HUES48 (cell line): ENCODE results near the gene FOXK1.

Source experiments
- H3K27ac ChIP-seq: one replicate; pipeline ENCODE4 v1.7.0; 2013; ENCODE audit warnings: low read depth, low read length, inconsistent platforms
- H3K27me3 ChIP-seq: 2 replicates; pipeline ENCODE4 v1.6.1; 2013; ENCODE audit warnings: mild to moderate bottlenecking, low read length; ENCODE audit not compliant: control insufficient read depth, insufficient read depth
- H3K36me3 ChIP-seq: 2 replicates; pipeline ENCODE4 v1.6.1; 2013; ENCODE audit warnings: low read length; ENCODE audit not compliant: control insufficient read depth, insufficient read depth
- H3K4me1 ChIP-seq: 2 replicates; pipeline ENCODE4 v1.6.1; 2013; ENCODE audit warnings: mild to moderate bottlenecking, low read length; ENCODE audit not compliant: control insufficient read depth, insufficient read depth
- H3K4me3 ChIP-seq: 2 replicates; pipeline ENCODE4 v1.5.1; 2013; ENCODE audit warnings: mild to moderate bottlenecking, low read depth, low read length
- H3K9ac ChIP-seq: 2 replicates; pipeline ENCODE4 v1.6.1; 2013; ENCODE audit warnings: mild to moderate bottlenecking, low read depth, low read length, moderate library complexity
- H3K9me3 ChIP-seq: 2 replicates; pipeline ENCODE4 v1.6.1; 2013; ENCODE audit warnings: low read length; ENCODE audit not compliant: control insufficient read depth, insufficient read depth

Gene FOXK1

DNA sequence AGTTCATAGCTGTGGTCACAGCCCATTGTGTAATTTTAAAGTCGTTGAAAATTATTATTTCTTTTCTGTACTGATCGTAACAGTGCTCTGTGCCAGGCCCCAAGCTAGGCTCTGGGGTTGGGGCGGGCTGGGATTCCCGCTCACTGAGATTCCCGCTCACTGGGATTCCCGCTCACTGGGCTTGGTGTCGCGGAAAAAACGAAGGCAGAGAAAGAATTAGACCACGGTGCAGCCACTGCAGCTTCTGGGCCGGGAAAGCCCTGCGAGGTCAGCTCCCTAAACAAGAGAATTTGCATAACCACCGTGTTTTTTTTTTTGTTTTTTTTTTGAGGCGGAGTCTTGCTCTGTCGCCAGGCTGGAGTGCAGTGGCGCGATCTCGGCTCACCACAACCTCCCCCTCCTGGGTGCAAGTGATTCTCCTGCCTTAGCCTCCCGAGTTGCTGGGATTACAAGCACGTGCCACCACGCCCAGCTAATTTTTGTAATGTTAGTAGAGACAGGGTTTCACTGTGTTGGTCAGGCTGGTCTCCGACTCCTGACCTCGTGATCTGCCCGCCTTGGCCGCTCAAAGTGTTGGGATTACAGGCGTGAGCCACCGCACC lies 31.2 kb downstream of the FOXK1 start:
- Histone ChIP-seq H3K9ac (no peak overlapping the region), H3K27me3 (peaks cover 59% of the 10 kb centered on the region), H3K9me3 (no peaks in the 10 kb centered on the region), H3K36me3 (no peaks in the 10 kb centered on the region), H3K4me3 (no peak overlapping the region), H3K27ac (no peak overlapping the region), H3K4me1 (peaks cover 4% of the 10 kb centered on the region)

DNA sequence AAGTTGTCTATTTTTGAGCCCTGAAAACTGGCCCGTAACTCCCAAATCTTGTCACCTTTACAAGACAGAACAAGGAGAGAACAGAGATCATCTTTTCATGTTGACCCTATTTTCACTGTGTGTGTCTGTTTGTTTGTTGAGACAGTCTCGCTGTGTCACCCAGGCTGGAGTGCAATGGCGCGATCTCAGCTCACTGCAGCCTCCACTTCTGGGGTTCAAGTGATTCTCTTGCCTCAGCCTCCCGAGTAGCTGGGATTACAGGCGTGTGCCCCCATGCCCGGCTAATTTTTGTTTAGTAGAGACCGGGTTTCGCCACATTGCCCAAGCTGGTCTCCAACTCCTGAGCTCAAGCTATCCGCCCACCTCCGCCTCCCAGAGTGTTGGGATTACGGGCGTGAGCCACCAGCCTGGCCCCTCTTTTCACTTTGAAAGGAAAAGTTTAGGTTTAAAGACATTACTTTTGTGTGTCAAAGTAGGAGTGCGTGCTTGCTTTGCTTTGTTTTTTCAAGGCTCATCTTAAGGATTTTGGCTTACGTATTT lies 32.1 kb downstream of the FOXK1 start:
- Histone ChIP-seq H3K9ac (no peak overlapping the region), H3K36me3 (no peaks in the 10 kb centered on the region), H3K27ac (no peak overlapping the region), H3K4me1 (no peaks in the 10 kb centered on the region), H3K4me3 (no peak overlapping the region), H3K9me3 (no peaks in the 10 kb centered on the region), H3K27me3 (peaks cover 50% of the 10 kb centered on the region)

DNA sequence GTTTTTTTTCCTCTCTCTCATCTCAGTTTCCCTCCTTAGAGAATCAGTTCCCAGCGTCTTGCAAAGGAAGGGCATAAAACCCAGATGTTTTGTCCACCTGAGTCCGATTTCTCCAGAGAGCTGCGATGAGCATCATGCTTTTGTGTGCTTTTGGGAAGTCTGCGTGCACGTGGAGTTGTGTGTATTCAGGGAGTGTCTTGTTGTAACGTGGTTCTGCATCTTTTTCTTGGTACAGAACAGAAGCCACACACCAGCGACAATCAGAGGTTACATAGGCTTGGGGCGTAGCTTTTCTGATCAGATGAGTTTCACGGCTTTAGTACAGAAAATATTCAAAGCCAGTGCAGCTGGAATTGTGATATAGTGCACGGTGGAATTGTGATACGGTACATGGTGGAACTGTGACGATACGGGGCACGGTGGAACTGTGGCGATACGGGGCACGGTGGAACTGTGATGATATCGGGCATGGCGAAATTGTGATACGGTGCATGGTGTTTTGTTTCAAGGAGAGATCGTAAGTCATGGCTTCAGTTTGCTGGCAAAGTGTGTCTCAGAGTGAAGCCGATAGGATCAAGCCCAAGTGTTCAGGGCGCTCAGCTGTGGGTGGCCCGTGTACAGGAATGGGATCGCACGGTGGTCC lies 32.8 kb downstream of the FOXK1 start:
- Histone ChIP-seq H3K36me3 (no peaks in the 10 kb centered on the region), H3K27me3 (peaks cover 43% of the 10 kb centered on the region), H3K4me1 (no peaks in the 10 kb centered on the region), H3K9ac (no peak overlapping the region), H3K4me3 (no peak overlapping the region), H3K9me3 (no peaks in the 10 kb centered on the region), H3K27ac (no peak overlapping the region)

DNA sequence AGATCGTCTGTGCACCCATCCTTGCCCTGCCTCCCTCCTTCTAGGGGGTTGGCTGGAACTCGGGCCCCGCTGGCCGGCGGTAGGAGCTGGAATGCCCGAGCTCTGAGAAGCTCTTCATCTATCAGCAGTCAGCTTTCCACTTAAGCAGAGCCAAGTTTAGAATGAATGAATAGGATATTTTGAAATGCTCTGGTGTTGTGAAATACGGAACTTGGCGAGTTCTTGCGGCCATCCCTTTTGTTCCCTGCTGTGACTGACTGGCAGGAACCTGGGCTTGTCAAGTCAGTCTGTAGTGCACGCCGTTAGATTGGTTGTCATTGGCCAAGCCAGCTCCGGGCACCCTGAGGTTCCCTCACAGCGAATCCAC lies 33.3 kb downstream of the FOXK1 start:
- Histone ChIP-seq H3K4me3 (no peak overlapping the region), H3K9me3 (no peaks in the 10 kb centered on the region), H3K27me3 (peaks cover 38% of the 10 kb centered on the region), H3K9ac (no peak overlapping the region), H3K4me1 (no peaks in the 10 kb centered on the region), H3K36me3 (no peaks in the 10 kb centered on the region), H3K27ac (no peak overlapping the region)

DNA sequence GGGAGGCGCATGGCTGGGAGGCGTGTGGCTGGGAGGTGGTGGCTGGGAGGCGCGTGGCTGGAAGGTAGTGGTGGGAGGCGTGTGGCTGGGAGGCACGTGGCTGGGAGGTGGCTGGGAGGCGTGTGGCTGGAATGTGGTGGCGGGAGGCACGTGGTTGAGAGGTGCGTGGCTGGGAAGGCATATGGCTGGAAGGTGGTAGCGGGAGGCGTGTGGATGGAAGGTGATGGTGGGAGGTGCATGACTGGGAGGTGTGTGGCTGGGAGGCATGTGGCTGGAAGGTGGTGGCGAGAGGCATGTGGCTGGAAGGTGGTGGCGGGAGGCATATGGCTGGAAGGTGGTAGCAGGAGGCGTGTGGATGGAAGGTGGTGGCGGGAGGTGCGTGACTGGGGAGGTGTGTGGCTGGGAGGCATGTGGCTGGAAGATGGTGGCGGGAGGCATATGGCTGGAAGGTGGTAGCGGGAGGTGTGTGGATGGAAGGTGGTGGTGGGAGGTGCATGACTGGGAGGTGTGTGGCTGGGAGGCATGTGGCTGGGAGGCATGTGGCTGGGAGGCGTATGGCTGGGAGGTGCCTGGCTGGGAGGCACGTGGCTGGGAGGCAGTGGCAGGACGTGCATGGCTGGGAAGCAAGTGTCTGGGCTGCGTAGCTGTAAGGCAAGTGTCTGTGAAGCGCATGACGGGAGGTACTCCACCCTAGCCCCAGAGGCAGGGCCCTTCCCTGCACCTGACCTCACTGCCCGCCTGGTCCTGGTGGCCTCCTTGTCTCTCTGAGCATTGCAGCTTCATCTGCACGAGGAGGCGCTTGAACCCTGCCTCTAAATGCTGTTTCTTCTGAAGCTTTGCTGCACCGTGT lies 35.1 kb downstream of the FOXK1 start:
- H3K4me1 ChIP-seq = no peaks in the 10 kb centered on the region
- H3K9ac ChIP-seq = no peak overlapping the region
- no peak overlapping the region for H3K4me3 ChIP-seq
- H3K36me3 ChIP-seq = no peaks in the 10 kb centered on the region
- H3K27ac ChIP-seq = no peak overlapping the region
- H3K27me3 ChIP-seq = peaks cover 21% of the 10 kb centered on the region
- no peaks in the 10 kb centered on the region for H3K9me3 ChIP-seq

DNA sequence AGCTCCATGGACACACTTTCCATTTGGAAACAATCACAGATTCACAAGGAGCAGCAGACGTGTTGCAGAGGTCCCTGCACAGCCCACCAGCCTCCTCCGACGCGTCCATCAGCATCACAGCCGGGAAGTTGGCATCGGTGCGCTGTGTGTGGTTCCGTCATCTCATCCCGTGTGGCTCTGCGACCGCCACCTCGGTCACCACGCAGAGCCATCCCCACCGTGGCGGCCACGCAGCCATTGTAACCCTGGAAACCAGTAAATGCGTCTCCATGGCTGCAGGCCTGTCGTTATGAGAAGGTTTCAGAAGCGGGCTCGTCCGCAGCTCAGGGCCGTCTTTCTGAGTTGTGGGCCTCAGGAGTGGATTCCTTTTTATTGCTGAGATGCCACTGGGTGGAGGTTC lies 36.0 kb downstream of the FOXK1 start:
- no peaks in the 10 kb centered on the region for H3K9me3 ChIP-seq
- H3K27me3 ChIP-seq = peaks cover 12% of the 10 kb centered on the region
- no peak overlapping the region for H3K4me3 ChIP-seq
- H3K4me1 ChIP-seq = no peaks in the 10 kb centered on the region
- no peaks in the 10 kb centered on the region for H3K36me3 ChIP-seq
- H3K27ac ChIP-seq = no peak overlapping the region
- no peak overlapping the region for H3K9ac ChIP-seq

DNA sequence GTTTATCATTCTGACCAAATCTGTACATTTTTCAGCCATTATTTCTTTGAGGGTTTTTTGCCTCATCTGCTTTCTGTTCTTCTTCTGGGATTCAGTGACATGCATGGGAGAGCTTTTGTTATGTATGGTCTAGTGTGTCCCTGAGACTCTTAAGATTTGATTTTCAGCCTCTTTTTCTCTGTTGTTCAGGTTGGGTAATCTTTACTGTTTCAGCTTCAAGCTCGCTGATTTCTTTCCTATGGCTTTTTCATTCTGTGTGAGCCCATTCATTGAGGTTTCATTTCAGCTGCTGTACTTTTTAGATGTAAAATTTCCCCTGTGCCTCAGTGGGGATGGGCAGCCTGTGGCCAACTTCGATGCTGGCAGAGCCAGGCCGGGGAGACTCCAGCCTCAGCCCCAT lies 38.1 kb downstream of the FOXK1 start:
- Histone ChIP-seq H3K36me3 (no peaks in the 10 kb centered on the region), H3K4me1 (peaks cover 4% of the 10 kb centered on the region; the same call in 1 of the 2 replicates), H3K9ac (no peak overlapping the region), H3K27me3 (no peaks in the 10 kb centered on the region), H3K4me3 (no peak overlapping the region), H3K27ac (no peak overlapping the region), H3K9me3 (no peaks in the 10 kb centered on the region)

DNA sequence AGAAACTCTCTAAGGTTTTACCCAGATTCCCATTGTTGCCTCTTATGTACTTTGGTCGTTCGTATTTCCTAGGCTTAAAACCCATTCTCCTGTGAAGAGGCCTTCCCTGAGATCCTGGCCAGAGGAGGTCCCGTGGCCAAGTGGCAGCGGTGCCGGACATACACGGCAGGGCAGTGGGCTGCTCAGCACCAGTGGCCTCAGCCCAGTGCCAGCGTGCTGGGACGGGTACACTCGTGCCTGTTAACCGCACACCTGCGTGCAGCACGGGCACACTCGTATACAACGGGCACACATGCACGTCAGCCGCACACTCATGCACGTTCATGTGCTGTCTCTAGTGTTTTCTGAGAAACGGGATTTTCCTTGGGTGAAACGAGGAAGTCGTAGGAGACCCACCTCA lies 40.2 kb downstream of the FOXK1 start:
- no peak overlapping the region for H3K4me3 ChIP-seq
- H3K27ac ChIP-seq = no peak overlapping the region
- H3K36me3 ChIP-seq = no peaks in the 10 kb centered on the region
- no peaks in the 10 kb centered on the region for H3K27me3 ChIP-seq
- H3K9me3 ChIP-seq = no peaks in the 10 kb centered on the region
- H3K9ac ChIP-seq = no peak overlapping the region
- peaks cover 8% of the 10 kb centered on the region for H3K4me1 ChIP-seq

DNA sequence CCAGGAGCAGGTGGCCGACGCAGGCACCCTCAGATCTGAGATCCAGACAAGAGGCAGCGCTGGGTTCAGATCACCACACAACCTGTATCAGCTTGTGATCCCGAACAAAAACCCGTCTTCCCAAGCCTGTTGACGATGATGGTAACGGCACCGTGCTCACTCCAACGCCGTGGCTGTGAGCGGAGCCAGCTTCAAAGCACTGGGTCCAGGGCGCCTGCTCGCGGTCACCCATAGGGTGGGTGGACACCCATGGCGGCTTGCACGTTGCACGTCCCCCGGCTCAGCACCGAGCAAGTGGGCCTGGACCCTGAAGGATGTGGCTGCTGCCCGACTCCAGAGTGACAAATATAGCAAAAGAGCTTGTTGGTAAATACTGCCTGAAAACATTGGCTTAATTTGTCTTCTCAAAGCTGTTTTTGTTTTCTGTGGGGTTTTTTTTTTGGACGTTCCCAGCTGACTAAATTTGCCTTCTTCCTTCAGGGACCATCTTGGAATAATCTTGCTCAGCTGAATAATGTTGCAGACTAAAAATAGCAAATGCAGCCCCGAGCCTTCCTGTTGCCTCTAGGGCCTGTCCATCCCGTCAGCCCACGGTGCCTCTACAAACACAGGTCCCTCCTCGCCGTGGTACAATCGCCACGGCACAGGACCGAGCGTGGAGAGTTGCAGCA lies 41.0 kb downstream of the FOXK1 start:
- H3K4me3 ChIP-seq = no peak overlapping the region
- H3K27ac ChIP-seq = no peak overlapping the region
- H3K4me1 ChIP-seq = peaks cover 8% of the 10 kb centered on the region
- H3K36me3 ChIP-seq = no peaks in the 10 kb centered on the region
- no peak overlapping the region for H3K9ac ChIP-seq
- no peaks in the 10 kb centered on the region for H3K9me3 ChIP-seq
- H3K27me3 ChIP-seq = no peaks in the 10 kb centered on the region

DNA sequence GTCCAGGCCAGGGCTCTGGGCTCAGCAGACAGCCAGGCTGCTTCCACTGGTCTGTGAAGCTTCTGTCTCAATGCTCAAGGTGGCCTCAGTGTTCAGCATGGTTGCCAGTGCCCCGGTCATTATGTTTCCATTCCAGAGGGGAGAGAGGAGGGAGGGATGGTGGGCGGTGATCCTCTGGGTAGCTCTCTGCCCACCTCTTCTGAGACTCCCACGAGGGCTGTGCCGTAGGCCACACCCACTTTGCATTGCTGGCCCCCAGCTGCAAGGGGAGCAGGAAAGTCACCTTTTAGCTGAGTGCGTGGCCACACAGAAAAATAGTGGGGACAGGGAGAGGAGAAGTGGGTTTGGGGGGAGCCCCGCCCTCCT lies 42.5 kb downstream of the FOXK1 start:
- Histone ChIP-seq H3K27ac (peak overlapping the region; percentile 35), H3K9me3 (no peaks in the 10 kb centered on the region), H3K4me3 (no peak overlapping the region), H3K9ac (no peak overlapping the region), H3K36me3 (no peaks in the 10 kb centered on the region), H3K27me3 (no peaks in the 10 kb centered on the region), H3K4me1 (peaks cover 8% of the 10 kb centered on the region)
